ENCODE measurements around the gene RNF125.

- TF ChIP-seq ZBTB43 (CRISPR knock-in tag; IDR thresholded peaks at IDR 0.05) (no peak), L3MBTL2 (IDR thresholded peaks at IDR 0.05) (no peak), ZNF644 (tag; IDR thresholded peaks at IDR 0.05; ENCODE audit: low read depth) (no peak), MTF1 (CRISPR knock-in tag; IDR thresholded peaks at IDR 0.05; ENCODE audit: borderline replicate concordance) (no peak), EZH2 (IDR thresholded peaks at IDR 0.05; ENCODE audit: borderline replicate concordance, low read depth, low read length) (no peak), CTCF (IDR thresholded peaks at IDR 0.05 in 2 of 3, conservative IDR thresholded peaks at IDR 0.05 in 1 of 3; ENCODE audit: insufficient read depth in 2 of 3, low read depth in 1 of 3, low read length in 3 of 3) (no peak), THRA (IDR thresholded peaks at IDR 0.05) (no peak), ZFX (CRISPR knock-in tag; IDR thresholded peaks at IDR 0.05) (no peak)
Observed at GRCh38 chr18:32032609-32033008, 14.0 kb downstream of the RNF125 start.
